ENCODE data around the gene ENPP3.
"Not testable (repeated sequence)": the region's sequence is repeated elsewhere in the genome, so short reads cannot be mapped to it uniquely, and the experiment has no call there.

Gene ENPP3

DNA sequence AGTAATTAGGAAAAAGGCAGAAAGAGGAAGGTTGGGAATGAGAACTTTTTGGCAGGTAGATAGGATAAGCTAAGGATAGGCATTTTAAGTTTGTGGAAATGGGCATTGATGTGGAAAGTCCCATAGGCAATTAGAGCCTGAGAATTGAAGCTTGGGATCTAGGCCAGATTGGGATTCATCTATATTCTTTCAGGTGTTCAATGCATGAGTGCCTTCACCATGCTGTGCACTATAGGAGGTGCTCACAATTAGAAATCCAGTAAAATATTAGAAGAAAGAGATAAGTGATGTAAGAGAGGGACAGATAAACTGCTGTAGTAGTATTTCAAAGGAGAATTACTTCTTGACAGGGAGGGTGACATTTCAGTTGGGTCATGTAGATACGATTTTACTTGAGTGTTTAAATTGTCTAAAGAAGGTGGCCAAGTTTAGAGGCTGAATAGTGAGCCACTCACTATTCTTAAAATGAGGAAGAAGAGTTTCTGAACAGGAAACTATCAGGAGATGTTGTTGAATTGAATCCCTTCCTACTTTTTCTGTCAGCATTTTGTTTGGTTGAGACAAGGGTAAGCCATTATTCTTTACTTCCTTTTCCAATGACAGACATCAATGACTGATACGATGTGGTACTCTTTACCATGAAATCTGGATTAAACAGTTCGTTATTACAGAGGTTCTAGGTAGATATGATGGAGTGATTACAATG, 104.7 kb downstream of the ENPP3 start:
- DNase-seq, result no peak

DNA sequence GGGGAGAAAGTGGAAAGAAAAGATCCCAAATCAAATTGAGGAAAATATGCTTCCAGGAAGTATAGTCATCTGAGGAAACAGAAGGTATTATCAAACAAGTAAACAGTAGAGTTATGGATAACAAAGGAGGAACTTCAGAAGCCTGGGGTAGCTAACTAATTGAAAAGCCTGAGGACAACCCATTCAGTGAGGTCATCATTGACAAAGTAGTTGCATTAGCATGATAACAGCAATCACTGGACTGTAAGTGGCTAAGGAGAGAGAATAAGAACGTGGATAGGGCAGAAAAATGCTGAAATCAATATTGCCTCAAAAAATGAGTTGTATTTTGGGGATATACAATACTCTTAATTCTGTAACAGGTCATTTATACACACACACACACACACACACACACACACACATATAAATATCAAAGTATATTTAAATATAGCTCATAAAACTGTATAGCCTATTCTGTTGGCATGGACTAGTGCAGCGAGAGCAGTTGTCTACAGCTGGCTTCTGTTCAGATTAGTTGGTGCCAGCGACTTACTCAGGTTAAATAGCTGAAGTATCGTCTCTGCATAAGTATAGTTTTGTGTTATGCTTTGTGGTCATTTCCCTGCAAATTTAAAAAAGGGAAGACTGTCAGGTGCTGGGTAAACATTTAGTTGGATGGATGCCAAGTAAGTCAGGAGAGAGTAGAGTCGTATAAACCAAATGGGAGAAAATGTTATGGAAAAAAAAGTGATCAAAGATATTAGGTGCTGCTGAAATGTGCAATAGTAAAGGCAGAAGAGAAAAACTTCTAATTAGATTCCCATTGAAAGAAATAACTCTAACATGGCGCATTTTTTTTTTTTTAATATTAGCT, 107.6 kb downstream of the ENPP3 start:
- no peak for DNase-seq

DNA sequence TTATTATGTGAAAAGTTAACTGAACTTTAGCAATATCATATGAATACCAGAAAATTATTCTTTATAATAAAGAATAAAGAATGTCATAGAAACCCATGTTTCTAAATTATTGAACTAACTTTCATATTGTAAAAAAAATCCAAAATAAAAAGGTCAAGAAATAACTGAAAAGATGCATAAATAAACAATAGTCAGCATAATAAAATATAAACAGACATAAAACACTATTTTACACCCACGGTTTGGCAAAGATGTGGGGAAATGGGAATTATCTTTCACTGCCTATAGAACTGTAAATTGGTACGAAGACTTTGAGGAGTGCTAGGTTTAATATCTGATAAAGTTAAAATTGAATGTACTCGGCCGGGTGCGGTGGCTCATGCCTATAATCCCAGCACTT, 108.4 kb downstream of the ENPP3 start:
- DNase-seq, result no peak

DNA sequence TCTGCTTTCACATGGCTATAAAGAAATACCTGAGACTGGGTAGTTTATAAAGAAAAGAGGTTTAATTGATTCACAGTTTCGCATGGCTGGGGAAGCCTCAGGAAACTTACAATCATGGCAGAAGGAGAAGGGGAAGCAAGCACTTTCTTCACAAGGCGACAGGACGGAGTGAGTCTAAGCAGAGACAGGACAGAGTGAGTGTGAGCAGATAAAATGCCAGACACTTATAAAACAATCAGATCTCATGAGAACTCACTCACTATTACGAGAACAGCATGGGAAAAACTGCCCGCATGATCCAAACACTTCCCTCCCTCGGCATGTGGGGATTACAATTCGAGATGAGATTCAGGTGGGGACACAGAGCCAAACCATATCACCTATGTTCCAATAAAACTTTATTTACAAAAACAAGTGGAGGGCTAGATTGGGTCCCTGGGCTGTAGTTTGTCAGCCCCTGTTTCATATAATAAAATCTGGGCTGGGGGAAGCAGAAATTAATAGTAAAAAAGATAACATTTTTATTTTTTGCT, 110.8 kb downstream of the ENPP3 start:
- DNase-seq, result no peak

DNA sequence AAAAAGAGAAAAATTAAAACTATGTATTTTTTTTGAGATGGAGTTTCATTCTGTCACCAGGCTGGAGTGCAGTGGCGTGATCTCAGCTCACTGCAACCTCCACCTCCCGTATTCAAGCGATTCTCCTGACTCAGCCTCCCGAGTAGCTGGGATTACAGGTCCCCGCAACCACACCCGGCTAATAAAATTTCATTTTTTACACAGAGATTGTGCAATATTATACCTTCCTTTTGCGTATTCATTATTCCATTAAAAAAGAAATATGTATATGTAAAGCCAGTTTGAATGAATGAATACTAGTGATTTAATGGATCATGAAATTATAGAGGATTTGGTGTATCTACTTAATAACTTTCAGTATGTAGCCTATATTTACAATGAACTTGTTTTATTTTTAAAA, 111.9 kb downstream of the ENPP3 start:
- no peak for DNase-seq

DNA sequence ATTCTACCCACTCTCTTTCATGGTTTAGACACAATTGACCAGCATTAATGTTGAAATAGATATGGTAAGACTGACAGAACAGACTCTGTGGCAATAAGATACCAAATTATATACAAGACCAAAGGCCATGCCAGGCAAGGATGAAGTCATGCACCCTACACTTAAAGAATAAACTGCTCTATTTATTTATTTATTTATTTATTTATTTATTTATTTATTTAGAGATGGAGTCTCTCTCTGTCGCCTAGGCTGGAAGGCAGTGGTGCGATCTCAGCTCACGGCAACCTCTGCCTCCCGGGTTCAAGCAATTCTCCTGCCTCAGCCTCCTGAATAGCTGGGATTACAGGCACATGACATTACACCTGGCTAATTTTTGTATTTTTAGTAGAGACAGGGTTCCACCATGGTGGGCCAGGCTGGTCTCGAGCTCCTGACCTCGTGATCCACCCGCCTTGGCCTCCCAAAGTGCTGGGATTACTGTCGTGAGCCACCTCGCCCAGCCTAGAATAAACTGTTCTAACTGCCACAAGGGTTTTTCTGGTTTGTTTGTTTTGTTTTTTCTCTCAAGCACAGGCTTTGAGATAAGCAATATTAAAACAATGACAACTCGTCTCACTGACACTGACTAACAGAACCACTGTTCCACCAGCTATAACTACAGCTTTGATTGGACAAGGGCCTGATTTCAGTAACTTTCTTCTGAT, 114.1 kb downstream of the ENPP3 start:
- DNase-seq, result not testable (repeated sequence)

DNA sequence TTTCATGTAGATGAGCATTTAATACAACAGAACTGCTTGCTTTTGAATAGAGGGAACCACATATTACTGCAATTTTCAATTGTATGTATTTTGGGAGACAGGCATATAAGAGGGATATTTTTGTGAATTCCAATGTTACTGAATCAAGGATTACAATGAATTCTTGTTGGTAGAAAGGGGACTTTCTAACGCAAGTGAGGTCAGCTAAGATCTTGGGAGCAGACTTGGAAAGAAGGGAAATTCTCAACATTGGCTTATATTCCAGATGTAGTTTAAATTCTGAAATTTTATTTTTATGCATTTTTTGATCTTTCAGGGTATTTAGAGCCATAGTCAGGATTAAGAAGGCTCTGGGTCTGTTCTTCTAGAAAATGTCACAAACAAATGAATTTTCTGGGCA, 117.0 kb downstream of the ENPP3 start:
- DNase-seq, result no peak

DNA sequence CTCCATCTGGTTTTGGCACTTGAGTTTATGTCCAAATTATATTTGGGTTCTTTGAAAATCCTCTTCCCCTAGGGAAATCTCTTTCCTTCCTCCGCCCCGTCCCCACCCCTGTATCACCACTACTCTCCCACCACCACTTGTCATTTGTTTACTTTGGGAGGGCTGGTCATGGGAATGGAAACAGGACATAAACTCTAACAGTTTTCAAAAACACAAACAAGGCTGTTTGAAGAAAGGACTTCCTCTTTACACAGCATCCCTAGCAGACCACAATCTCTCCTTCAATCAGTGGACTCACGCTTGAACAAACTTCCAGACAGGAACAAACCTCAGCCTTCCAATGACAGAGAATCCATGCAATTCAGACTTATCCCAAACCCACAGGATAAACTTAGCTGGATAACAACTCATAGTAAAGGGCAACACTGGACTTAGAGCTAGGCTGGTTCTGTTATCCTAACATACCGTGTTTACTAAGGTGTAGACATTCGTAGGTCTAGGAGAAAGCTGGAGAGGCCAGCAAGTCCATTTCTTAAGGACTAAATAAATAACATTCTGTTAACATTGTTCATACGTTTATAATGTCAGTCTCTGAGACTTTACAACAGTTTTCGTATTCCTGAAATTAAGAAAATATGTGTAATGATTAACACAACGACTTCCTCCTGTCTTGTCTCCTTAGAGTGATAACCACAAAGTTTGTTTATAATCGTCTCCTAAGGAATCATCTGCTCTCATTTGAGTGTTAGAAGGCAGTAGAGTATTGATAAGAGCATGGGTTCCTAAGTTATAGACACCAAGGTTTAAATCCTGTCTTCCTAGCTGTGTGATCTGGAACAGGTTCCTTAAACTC, 117.8 kb downstream of the ENPP3 start:
- DNase-seq, result no peak

DNA sequence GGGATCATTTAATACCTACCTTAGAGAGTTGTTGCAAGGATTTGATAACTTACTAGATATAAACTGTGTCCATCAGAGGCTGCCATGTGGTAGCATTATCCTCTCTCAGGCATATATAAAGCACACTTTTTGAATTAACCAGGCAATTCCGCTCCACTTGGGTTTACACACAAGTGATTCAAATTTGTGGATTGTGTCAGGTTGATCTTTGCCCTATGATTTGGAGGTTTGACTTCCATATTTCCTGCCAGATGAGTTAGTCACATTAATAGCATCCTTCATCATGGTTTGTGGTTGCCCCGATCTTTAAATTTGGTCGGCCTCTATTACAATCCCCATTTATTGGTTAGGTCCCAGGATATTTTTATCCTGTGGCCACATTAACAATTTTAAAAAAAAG, 118.5 kb downstream of the ENPP3 start:
- no peak for DNase-seq

DNA sequence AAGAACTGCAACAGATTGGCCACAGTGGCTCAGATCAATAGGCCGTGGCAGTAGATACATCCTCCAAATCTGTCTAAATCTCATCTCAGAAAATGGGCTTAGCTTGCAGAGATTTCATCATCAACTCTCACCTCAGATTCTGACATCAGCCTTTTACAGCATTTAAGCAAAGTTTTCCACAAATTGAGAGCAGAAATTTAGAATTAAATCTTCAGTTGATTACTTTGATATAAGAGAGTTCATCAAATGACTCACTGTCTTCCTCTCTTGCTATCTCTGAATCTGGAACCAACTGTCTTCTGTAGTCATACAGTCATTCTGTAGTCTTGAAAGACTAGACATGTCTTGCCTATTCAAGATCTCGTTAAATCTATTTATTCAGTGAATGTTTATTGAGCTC, 118.9 kb downstream of the ENPP3 start:
- DNase-seq, result peak; percentile 1

DNA sequence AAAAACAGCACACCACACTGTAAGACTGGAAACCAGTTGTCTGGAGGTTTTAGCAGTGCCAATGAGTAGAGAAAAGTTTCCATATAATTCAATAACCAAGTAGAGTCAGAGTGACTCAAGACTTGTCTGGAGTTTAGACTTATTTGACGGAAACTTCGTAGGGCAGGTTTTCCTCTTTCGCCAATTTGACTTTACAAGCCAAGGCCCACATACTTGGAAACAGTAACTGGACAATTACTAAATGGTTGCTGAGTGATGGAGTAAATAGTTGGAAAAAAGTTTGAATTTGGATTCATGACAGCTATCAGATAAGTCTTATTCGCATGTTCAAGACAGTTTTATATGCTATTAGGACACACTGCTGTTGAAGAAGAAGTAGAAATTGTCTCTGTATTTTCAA, 121.8 kb downstream of the ENPP3 start:
- DNase-seq, result no peak

DNA sequence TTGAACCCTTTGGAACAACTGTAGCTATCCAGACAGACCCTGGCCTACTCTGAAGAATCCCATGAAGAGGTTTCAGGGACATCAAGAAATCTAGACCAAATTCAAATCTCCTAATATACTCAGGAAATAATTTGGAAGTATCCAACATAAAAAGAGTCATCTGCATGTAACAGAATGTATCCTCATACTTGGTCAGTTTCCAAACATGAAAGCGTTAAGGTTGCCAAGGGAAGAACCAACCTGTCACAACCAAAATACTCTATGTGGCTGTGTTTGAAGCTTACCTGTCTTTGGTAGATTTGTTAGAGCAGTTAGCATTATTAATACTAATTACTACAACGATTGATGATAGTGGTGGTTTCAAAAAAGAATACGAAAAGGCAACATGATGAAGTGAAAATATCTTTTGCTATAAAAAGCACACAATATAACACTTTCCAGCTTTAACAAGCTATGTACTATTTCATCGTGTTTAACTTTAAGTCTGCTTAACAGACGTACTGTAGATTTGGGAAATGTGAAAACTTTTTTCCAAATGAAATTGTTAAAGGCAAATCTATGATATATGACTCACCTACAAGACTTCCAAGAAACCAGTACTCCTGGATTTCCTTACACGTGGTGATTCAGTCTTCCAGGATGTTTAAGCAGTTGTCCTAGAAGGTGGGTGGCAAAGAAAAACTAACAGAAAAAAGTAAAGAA, 124.1 kb downstream of the ENPP3 start:
- DNase-seq, result no peak

DNA sequence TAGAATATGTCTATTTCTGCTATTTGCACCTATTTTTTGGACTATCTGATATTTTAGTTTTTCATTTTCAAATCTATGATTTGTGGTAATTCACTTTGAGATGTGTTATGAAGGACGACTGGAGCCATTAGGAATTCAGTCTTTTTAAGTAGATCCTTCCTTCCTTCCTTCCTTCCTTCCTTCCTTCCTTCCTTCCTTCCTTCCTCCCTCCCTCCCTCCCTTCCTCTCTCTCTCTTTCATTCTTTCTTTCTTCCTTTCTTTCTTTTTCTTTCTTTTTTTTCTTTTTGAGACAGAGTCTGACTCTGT, 124.6 kb downstream of the ENPP3 start:
- DNase-seq, result no peak

DNA sequence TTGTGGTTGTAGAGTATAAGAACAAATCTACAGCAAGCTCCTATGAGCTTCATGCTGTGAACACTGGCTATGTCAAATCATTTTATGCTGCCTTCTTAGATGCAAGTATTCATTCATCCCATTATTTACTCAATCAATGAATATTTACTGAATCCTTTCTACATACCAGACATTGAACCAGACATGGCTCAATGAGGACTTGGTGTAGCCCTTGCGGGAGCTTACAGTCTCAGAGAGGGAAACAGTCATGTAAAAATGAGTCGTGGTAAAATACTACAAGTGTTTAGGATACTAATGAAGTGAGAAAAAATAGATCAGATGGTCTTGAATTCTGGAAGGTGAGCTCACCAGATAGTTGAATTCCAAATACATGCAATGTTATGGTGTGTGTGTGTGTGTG, 125.9 kb downstream of the ENPP3 start:
- DNase-seq, result no peak

DNA sequence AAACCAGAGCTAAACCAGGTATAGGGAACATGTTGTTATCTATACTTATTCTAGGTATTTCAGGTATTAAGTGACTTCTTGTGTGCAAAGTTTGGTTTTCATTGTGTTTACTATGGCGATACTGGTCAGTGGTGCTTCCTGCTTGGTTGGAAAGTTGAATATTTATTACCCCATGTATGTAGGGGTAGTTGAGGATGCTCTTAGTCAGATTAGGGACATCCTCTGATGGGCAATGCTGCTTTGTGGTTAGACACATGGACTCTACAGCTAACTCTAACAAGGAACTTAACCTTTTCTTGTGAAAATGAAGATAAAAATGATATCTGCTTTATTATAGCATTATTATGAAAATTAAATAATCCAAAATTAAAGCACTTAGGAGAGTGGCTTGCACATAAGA, 126.6 kb downstream of the ENPP3 start:
- DNase-seq, result no peak

DNA sequence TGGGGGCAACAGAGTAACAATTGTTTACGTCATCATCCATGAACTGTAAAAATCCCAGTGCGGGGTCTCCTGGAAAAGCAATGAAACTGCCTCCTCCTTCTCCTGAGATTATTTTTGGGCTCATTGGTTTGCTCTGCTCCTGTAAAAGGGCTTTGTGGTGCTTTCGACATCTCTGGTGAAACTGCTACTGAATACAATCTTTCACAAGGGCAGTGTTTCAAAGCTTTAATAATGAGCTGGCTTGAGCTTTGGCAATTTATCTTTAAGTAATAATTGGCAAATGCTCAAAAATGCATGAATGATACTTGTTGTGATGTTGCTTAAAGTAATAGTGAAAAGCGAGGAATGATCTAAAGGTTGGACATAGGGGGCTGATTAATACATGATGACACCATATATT, 127.2 kb downstream of the ENPP3 start:
- DNase-seq, result no peak

DNA sequence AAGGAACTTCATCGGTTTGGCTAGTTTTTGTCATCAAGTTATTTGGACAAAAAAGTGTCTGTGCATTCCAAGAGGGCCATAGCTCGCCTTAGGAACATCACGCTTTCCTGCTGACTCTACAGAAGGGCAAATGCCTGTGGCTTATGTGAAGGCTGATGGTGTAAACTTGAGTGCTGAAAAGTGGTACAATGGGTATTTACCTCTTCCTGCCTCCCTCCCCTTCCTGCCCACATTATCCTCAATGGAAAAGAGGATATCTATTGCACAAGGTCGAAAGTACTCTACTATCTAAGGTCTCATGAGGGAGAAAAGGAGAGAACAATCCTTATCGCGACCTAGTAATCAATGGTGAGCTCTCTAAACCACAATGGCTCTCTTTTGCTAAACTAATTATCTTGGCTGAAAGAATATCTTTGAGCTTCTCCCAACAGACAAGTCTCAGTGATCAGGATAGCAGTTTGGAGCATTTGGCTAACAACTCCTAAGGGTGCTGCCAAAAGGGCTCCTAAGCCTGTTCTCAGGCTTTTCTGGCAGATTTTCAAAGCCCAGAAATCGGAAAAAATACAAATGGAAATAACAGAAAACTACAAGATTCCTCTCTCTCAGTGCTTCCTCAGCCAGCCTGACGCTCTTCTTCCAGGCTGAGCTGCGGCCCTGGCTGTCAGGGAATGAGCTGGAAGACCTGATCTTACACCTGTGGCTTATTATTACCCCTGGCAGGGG, 128.1 kb downstream of the ENPP3 start:
- DNase-seq, result no peak

DNA sequence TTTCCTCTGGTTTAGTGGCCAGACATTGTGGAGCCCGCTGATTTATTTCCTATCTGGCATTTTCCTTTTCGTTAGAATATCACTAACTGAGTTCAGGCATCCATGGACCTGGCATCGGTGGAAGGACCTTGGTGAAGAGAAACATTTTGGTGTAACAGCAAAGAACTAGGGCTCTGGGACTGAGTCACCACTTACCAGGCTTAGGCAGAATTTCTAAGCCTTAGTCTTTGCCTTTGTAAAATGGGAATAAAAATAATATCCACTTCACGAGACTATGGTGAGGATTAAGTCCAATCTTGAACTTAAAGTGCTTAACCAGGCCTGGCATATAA, 128.7 kb downstream of the ENPP3 start:
- DNase-seq, result no peak

DNA sequence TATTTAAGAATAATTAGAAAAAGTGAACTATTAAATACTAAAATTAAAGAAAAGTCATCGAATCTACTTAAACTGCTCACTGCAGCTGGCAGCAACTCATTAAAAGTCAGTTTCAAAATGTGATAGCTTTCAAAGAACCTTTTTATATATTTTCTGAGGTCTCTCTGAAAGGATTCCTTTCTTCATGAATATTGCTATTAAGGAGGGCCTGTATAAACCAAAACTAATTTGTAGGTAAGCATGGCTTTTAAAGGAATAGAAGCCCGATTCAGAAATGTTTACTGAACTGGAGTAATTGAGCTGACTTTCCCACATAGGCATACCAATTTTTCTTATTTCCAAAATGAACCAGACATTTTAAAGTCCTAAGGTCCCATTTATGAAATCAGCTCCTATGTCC, 129.5 kb downstream of the ENPP3 start:
- DNase-seq, result no peak

DNA sequence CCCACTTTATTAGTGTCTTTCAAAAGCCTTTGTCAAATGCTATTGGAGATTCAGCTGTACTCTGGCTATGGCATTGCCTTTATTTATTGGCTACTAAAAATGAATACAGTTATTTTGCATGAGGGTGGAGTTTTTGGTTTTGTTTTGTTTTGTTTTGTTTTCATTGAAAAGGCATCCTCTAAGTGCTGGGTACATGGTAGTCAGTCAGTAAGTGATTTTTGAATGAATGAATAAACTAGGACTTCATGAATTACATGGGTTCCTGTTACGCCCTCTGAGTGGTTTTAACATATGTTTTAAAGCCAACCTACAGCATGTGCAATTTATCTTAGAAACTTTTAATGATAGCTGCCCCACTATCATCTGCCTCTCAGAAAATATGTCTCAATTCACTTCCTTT, 131.9 kb downstream of the ENPP3 start:
- no peak for DNase-seq

DNA sequence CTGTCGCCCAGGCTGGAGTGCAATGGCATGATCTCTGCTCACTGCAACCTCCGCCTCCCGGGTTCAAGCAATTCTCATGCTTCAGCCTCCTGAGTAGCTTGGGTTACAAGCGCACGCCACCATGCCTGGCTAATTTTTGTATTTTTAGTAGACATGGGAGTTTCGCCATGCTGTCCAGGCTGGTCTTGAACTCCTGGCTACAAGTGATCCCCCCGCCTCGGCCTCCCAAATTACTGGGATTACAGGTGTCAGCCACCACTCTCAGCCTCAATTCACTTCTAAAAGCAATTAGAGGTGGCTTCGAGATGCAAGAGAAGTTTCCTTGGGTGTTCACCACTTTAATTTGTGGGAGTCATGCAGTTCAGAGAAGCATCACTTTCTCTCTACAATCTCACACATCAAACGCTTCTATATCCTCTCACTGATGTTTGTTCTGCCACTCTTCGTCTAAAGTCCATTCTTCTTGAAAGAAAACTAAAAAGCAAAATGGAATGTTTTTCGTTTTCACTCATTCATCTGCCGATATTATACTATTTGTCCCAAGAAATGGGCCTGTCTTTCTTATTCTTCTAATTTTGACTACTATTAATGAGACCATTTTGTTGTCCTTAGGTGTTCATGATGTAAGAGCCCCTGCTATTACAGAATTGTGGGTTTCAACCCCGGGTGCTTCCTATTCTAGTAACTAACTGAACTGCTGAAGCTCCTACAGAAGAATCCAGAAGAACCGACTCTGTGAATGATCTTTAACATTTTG, 132.5 kb downstream of the ENPP3 start:
- DNase-seq, result no peak
